Fibroblast of the aortic adventitia (primary cell): ENCODE data around the gene CCNG2. TPM values are rescaled to one million over a fixed set of nuclear protein-coding genes. Genes with fewer than 3 reads are reported as not detected.

Experiments
- DNase-seq: peaks from one replicate; pipeline ENCODE4 v3.0.0-alpha.2; 2010; ENCODE audit warnings: low read depth
- H3K4me3 ChIP-seq: 2 replicates; pipeline ENCODE4 v1.5.1; 2011; ENCODE audit warnings: low read depth, mild to moderate bottlenecking, control low read depth, low read length, moderate library complexity
- CTCF ChIP-seq: IDR thresholded peaks from 2 replicates; pipeline ENCODE4 v1.5.1; 2011; ENCODE audit warnings: mild to moderate bottlenecking, low read length, control low read depth, inconsistent platforms; ENCODE audit not compliant: insufficient read depth
- total RNA-seq: library from RNA; depleted of rRNA; stranded (reverse); fragments of >200 nt; gene quantifications from 2 replicates; pipeline ENCODE4 v1.2.3, GENCODE V29; 2012; ENCODE audit warnings: low replicate concordance

The CCNG2 gene
- total RNA-seq, 1 donor, result 22.8 TPM

DNA sequence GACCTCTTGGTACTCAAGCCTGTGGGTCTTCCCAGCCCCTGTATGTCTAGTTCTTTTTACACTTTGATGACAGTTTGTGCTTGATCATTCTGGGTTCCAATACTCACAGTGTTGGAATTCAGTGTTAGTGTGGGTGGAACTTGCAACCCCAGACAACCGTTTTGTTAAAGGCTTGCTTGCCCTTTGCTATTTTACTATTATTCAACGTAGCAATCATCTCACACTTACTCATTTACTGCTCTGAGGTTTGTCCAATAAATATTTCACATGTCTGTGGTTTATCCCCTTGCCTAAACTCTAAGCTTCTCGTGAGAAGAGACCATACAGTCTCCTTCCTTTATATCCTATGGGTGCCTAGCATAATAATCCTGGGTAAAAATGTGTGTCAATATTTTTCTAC is 15.3 kb downstream of the CCNG2 start:
- no peak for TF ChIP-seq CTCF
- no peak overlapping the region for H3K4me3 ChIP-seq
- DNase-seq, result peak; percentile 78

GRCh38 chr4:77174426-77174825 is 17.4 kb downstream of the CCNG2 start:
- no peak for DNase-seq
- no peak overlapping the region for H3K4me3 ChIP-seq
- TF ChIP-seq CTCF, result no peak

DNA sequence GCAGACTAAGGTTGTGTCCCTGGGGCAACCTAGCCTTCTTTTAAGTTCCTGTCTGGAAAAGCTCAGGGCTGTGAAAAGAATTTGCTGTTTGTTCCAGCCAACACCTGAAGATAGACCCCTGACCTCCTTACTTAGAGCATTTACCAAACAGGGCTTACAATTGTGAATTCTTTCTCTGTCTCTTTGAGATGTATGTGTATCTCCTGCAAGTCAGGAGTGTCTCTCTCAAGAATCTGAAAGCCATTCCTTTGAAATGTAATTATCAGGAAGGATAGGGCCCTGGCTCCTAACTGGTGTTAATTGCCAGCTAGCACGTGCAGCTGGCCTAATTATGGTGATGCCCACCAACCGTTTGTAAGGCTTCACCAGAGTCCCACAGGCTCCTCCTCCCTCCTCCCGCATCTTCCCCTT is 18.2 kb downstream of the CCNG2 start:
- no peak for DNase-seq
- no peak for TF ChIP-seq CTCF
- H3K4me3 ChIP-seq, result no peak overlapping the region

GRCh38 chr4:77176640-77177039 is 19.6 kb downstream of the CCNG2 start:
- DNase-seq, result no peak
- TF ChIP-seq CTCF, result no peak
- no peak overlapping the region for H3K4me3 ChIP-seq

DNA sequence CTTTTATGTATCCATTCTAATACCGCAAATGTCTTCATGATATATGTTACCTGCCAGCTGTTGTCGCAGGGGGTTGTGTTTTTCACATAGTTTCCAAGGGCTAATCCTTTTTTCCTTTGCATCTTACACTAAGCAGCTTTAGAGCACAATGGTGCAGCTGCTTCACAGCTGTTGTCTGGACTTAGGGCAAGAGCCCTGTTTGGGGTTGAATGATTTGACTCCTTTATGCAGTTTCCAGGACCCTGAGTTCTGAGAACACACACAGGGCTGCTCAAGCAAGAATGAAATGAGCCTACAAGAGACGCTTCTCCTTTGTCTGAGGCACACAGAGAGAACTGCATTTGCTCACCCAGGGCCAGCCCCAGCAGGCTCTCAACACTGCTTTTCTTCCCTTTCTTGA is 20.2 kb downstream of the CCNG2 start:
- no peak for DNase-seq
- H3K4me3 ChIP-seq, result no peak overlapping the region
- TF ChIP-seq CTCF, result no peak

GRCh38 chr4:77178560-77178959 is 21.6 kb downstream of the CCNG2 start:
- TF ChIP-seq CTCF, result no peak

DNA sequence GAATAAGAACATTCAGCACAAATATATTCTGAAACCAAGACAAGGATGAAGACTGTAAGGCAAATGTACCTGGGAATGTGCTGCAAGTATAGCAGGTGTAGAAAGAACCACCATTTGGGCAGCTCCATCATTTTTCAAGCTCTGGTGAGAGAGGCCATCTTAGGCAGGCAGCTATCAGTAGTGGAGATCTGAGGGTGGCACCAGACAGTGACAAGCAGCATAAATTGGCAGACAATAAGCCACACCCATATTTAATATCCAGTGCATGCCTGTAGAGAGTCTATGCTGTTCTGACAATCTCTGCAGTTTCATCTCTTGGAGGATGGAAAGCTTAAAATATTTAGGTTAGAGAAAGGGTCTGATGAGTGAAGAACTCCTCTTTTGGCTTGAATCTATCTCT is 22.5 kb downstream of the CCNG2 start:
- no peak overlapping the region for H3K4me3 ChIP-seq
- TF ChIP-seq CTCF, result no peak
- DNase-seq, result no peak

More at GRCh38 chr4:77178560-77178959, 21.6 kb downstream of the CCNG2 start:
- H3K4me3 ChIP-seq, result no peak overlapping the region
- DNase-seq, result no peak
